ENCODE measurements around the gene RBM4B.

RBM4B gene

DNA sequence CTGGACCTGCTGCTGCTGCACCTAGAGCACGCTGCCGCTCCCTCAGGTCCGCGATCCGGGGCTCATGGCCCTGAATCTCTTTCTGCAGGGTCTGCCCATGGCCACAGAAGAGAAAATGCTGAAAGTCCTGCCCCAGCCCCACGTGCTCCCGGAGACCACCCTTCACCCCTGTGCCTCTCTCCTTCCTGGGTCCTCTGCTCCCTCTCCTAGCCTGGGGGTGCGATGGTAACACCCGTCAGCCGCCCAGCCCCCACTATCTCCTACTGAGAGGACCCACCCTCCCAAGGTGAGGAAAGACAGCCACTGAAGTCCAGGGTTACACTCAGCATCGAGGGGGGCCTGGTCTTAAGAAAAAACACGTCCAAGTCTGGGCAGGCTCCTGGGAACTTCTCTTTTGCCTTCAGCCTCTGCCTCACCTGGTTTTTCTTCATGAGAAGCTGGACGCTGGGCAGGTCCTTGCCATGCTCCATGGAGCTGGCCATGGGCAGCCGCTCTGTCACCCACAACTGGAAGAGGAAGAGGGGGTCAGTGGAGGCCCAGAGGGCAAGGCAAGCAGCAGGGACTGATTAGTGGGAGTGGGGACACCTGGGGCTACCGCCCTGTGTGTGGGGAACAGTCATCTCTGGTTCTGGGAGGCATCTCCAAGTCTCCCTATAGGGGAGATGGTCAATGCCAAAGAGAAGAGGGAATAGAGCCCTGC, 15.8 kb upstream of the RBM4B start:
- H3K36me3 ChIP-seq (ENCODE audit: insufficient read depth, low read length) = peaks cover 81% of the 10 kb centered on the region
- H3K27ac ChIP-seq (ENCODE audit: low read depth, low read length) = no peak overlapping the region
- WGBS = 96% methylated on average over 15 of the region's 15 CpGs
- H3K4me3 ChIP-seq (ENCODE audit: low read length) = no peak overlapping the region
- H3K9me3 ChIP-seq (ENCODE audit: insufficient read depth, low read depth, low read length) = no peaks in the 10 kb centered on the region
- H3K9ac ChIP-seq (ENCODE audit: low read depth, low read length) = no peak overlapping the region
- no peaks in the 10 kb centered on the region for H3K27me3 ChIP-seq (ENCODE audit: insufficient read depth, low read length)
- H3K4me1 ChIP-seq (ENCODE audit: insufficient read depth, low read length) = no peaks in the 10 kb centered on the region

DNA sequence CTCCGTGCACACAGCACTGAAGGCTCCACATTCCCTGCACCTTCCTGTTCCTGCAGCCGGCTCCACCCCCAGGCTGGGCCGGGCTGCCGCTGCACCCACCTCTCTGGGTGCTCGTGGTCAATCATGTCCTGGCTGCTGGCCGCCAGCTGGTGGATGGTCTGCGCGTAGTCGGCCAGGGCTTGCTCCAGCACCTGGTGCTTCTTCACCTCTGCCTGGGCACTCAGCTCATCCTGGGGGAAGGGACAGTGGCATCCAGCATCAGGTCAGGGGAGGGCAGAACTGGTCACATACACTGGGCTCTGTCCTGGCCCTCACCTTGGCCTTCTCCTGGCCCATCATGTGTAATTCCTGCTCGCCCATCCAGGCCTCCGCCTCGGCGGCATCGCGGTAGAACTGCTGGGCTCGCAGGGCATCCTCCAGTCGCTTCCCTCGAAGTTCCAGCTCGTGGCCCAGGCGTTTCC, 15.2 kb upstream of the RBM4B start:
- Histone ChIP-seq H3K27me3 (ENCODE audit: insufficient read depth, low read length) (no peaks in the 10 kb centered on the region), H3K27ac (ENCODE audit: low read depth, low read length) (no peak overlapping the region), H3K36me3 (ENCODE audit: insufficient read depth, low read length) (peaks cover 81% of the 10 kb centered on the region), H3K4me1 (ENCODE audit: insufficient read depth, low read length) (no peaks in the 10 kb centered on the region), H3K9me3 (ENCODE audit: insufficient read depth, low read depth, low read length) (no peaks in the 10 kb centered on the region), H3K9ac (ENCODE audit: low read depth, low read length) (no peak overlapping the region), H3K4me3 (ENCODE audit: low read length) (no peak overlapping the region)
- WGBS = 97% methylated on average over 20 of the region's 20 CpGs

DNA sequence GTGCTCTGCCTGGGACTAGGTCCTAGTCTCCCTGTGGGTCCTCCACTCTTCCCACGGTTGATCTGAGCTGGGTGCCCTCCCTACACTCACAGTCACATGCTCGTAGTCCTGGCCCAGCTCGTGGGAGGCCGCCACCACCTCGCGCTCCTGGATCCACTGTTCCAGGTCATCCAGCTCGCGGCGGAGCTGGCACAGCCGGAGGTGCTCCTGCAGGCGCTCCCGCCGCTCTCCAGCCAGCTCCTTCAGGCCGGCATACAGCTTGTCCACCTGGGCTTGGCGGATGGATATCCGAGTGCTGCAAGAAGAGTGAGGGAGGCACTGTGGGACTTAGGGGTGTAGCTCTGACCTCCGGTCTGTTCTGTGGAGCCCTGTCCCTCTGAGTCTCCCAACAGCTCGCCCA, 14.8 kb upstream of the RBM4B start:
- WGBS = 96% methylated on average over 18 of the region's 18 CpGs
- Histone ChIP-seq H3K9ac (ENCODE audit: low read depth, low read length) (no peak overlapping the region), H3K27ac (ENCODE audit: low read depth, low read length) (no peak overlapping the region), H3K4me1 (ENCODE audit: insufficient read depth, low read length) (no peaks in the 10 kb centered on the region), H3K9me3 (ENCODE audit: insufficient read depth, low read depth, low read length) (no peaks in the 10 kb centered on the region), H3K4me3 (ENCODE audit: low read length) (no peak overlapping the region), H3K36me3 (ENCODE audit: insufficient read depth, low read length) (peaks cover 80% of the 10 kb centered on the region), H3K27me3 (ENCODE audit: insufficient read depth, low read length) (no peaks in the 10 kb centered on the region)

DNA sequence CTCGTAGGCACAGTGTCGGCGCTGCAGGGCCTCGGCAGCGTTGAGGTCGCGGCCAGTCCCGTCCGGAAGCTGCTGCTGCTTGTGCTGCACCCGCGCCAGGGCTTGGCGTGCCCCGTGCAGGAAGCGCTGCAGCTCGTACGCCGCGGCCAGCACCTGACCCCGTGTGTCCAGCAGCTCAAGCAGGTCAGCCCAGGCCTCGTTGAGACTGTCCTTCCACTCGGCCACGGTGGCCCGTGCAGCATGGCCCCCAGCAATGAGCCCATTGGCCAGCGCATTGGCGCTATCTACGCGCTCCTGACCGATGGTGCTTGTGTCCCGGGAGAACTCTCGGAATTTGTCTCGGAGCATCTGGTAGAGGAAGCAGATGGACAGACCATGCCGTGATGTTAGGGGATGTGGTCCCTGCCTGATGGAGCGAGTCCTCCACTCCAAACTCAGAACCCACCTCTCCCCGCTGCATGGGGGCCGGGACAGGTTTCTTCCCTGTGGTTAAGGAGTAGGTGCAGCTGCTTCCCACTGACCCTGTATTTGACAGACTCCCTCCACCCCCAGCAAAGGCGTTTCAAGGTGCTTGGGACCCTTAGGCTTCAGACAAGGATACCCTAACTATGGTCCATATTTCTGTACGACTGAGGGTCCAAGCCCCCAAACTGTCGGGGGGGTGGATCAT, 13.8 kb upstream of the RBM4B start:
- Histone ChIP-seq H3K27ac (ENCODE audit: low read depth, low read length) (no peak overlapping the region), H3K9me3 (ENCODE audit: insufficient read depth, low read depth, low read length) (no peaks in the 10 kb centered on the region), H3K9ac (ENCODE audit: low read depth, low read length) (no peak overlapping the region), H3K4me1 (ENCODE audit: insufficient read depth, low read length) (no peaks in the 10 kb centered on the region), H3K36me3 (ENCODE audit: insufficient read depth, low read length) (peaks cover 81% of the 10 kb centered on the region), H3K27me3 (ENCODE audit: insufficient read depth, low read length) (no peaks in the 10 kb centered on the region), H3K4me3 (ENCODE audit: low read length) (no peak overlapping the region)
- 94% methylated on average over 37 of the region's 38 CpGs for WGBS

DNA sequence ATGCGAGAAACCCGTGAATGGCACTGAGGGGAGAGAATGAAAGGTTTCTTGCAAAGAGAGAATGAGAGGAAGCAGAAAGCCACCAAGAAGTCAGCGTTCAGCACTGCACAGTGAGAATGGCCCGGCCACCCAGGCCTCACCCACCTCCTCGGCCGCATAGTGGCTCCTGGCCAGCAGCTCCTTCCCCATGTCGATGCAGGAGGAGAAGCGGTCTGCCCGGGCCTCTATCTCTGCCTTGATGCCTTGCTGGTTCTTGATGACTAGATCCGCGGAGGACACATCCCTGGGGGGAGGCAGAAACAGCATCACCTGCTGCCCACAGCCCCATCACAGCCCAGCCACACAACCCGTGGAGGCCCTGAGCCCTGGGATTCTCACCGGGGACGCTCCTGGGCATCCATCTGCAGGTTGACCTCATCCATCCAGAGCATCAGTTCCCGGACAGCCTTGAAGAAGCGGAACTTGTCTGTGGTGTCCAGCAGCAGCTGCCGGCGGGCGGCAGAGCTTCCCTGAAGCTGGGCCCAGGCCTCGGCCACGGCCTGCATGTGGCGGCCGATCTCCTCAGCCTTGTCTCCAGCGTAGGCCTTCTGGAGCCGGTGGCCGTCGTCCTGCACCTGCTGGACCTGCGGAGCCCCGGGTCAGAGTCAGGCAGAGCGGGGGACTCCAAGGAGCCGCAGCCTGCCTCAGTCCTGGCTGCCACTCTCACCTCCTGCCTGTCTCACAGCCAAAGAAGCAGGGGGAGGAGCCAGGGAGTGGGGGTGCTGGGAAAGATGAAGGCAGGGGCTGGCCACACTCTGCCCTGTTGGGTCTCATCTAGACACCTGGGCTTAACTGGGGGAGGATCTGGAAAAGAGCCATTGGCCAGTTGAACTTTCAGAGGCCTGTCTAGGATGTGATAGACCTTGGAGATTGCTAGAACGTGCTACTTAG, 12.2 kb upstream of the RBM4B start:
- 94% methylated on average over 32 of the region's 32 CpGs for WGBS

DNA sequence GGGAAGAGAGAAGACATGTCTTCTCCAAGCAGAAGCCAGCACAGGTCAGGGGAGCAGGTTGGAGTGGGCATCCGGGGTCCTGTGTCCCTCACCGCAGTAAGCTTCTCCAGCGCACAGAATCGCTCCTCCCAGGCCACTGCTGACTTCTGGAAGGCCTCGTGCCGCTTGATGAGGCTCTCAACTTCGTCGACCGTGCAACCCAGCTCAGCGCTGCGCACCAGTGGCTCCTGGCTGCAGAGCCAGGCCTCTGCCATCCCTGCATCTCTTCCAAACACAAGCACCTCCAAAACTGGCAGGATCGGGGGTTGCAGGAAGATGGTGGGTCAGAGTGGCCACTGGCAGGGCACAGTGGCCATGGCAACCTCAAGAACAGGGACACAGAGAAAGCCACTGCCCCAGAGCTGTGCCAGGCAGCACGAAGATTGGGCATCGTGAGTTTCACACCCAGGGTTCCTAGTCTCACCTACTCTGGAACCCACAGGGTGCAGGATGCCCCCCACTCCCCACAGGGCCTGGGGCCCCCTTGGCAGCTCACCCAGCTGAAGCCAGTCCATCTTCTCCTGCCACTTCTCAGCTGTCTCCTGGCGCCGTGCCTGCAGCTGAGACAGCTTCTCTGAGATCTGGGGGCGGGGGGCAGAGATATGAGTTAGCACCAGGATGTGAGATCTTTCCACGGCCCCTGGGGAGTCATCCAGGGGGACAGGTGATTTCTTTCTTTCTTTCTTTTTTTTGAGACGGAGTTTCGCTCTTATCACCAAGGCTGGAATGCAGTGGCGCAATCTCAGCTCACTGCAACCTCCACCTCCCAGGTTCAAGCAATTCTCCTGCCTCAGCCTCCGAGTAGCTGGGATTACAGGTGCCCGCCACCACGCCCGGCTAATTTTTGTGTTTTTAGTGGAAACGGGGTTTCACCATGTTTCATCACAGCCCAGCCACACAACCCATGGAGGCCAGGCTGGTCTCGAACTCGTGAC, 11.2 kb upstream of the RBM4B start:
- no peaks in the 10 kb centered on the region for H3K9me3 ChIP-seq (ENCODE audit: insufficient read depth, low read depth, low read length)
- peaks cover 82% of the 10 kb centered on the region for H3K36me3 ChIP-seq (ENCODE audit: insufficient read depth, low read length)
- no peak overlapping the region for H3K27ac ChIP-seq (ENCODE audit: low read depth, low read length)
- 93% methylated on average over 28 of the region's 28 CpGs for WGBS
- no peaks in the 10 kb centered on the region for H3K4me1 ChIP-seq (ENCODE audit: insufficient read depth, low read length)
- H3K4me3 ChIP-seq (ENCODE audit: low read length) = no peak overlapping the region
- no peak overlapping the region for H3K9ac ChIP-seq (ENCODE audit: low read depth, low read length)
- H3K27me3 ChIP-seq (ENCODE audit: insufficient read depth, low read length) = no peaks in the 10 kb centered on the region

More for the DNA sequence above, 12.2 kb upstream of the RBM4B start:
- no peaks in the 10 kb centered on the region for H3K27me3 ChIP-seq (ENCODE audit: insufficient read depth, low read length)
- H3K27ac ChIP-seq (ENCODE audit: low read depth, low read length) = no peak overlapping the region
- no peaks in the 10 kb centered on the region for H3K4me1 ChIP-seq (ENCODE audit: insufficient read depth, low read length)
- H3K9me3 ChIP-seq (ENCODE audit: insufficient read depth, low read depth, low read length) = no peaks in the 10 kb centered on the region
- H3K9ac ChIP-seq (ENCODE audit: low read depth, low read length) = no peak overlapping the region
- peaks cover 81% of the 10 kb centered on the region for H3K36me3 ChIP-seq (ENCODE audit: insufficient read depth, low read length)
- no peak overlapping the region for H3K4me3 ChIP-seq (ENCODE audit: low read length)

DNA sequence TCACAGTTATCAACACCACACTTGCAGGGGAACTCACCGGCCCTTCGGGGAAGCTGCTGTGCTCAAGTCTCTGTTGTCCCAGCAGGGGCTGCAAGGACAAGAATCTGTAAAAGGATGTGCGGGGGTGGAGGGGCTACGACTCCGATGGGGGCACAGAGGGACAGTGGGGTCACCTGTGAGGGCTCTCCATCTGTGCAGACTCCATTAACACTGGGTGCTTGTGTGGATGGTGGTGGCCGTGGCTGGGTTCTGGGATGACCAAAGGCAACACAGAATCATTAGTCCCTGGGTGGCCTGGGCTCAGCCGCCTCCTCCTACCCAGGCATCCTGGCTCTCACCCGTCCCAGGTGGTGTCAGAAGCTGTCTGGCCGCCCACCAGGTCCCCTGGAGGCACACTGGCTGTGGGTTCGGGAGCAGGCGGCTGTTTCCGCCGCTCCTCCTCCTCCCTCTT, 10.2 kb upstream of the RBM4B start:
- Histone ChIP-seq H3K9me3 (ENCODE audit: insufficient read depth, low read depth, low read length) (no peaks in the 10 kb centered on the region), H3K36me3 (ENCODE audit: insufficient read depth, low read length) (peaks cover 76% of the 10 kb centered on the region), H3K27ac (ENCODE audit: low read depth, low read length) (no peak overlapping the region), H3K27me3 (ENCODE audit: insufficient read depth, low read length) (no peaks in the 10 kb centered on the region), H3K4me3 (ENCODE audit: low read length) (no peak overlapping the region), H3K9ac (ENCODE audit: low read depth, low read length) (no peak overlapping the region), H3K4me1 (ENCODE audit: insufficient read depth, low read length) (no peaks in the 10 kb centered on the region)
- 93% methylated on average over 13 of the region's 13 CpGs for WGBS

DNA sequence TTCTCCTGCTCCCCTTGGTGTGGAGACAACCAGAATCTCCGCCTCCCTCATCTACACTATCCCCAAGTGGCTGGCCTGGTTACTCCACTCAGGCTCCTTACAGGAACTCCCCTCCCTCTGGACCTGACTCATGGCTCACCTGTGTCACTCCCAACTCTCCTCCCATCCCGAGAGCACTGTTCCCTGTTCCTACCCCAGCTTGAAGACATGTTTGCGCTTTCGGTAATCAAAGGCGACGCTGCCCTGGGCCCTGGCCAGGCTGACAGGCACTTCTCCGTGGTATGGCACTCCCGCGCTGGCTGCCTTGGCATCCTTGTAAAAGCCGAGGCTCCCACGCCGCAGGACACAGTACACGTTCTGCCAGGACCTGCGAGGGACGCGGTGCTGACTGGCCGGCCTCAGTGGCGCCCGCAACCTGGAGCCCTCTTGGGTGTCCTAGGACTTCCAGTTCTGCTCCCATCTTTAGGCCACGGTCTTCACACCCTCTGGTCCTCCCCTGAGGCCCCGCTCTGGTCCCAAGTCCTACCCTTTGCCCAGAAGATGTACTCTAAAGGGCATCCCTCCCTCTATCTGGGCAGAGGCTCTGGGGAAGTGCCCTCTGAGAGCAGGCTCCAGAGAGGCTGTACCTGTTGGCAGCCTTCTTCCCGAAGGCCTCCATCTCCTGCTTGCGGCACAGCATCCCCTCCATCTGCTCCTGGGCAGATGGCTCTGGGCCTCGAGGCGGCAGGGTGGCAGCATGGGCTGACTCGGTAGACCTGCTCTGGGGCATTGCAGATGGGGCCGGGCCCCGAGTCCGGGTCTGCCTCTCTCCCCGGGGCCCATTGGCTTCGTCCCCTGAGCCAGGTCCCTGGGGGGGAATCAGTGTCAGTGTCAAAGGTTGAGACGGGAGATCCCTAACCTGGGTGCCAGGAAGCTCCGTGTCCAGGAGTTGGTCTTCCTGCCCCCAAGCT, 9.4 kb upstream of the RBM4B start:
- Histone ChIP-seq H3K27ac (ENCODE audit: low read depth, low read length) (no peak overlapping the region), H3K9me3 (ENCODE audit: insufficient read depth, low read depth, low read length) (no peaks in the 10 kb centered on the region), H3K36me3 (ENCODE audit: insufficient read depth, low read length) (peaks cover 68% of the 10 kb centered on the region), H3K27me3 (ENCODE audit: insufficient read depth, low read length) (no peaks in the 10 kb centered on the region), H3K4me3 (ENCODE audit: low read length) (no peak overlapping the region), H3K4me1 (ENCODE audit: insufficient read depth, low read length) (no peaks in the 10 kb centered on the region), H3K9ac (ENCODE audit: low read depth, low read length) (no peak overlapping the region)
- WGBS = 96% methylated on average over 33 of the region's 33 CpGs

DNA sequence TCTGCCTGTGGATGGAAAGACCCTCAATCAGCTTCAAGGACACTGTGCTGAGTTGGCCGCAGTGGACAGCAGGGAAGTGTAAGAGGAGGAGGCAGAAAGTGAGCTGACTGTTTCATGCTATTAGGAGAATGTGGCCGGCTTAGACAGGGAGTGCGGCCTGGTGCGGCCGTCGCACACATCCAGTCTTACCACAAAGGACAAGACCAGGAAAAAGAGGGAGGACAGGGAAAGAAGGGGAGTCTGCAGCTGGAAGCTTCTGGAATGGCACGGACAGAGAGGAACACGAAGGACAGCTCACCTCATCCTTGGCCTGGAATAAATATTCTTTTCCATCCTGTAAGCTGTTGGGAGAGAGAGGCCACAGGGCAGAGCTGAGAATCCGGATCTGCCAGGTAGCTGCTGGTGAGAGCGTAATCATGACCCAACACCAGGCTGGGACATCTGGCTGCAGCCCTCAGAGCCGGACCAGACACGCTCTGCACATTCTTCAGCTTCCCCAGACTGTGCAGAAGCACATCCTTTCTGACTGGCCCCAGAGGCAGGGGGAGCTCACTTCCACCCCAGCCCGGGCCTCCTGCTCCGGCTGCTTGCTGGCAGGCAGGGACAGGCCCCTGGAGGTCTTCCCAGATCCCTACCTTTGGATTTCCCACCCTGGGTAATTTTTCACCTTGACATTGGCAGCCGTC, 8.6 kb upstream of the RBM4B start:
- peaks cover 60% of the 10 kb centered on the region for H3K36me3 ChIP-seq (ENCODE audit: insufficient read depth, low read length)
- no peak overlapping the region for H3K4me3 ChIP-seq (ENCODE audit: low read length)
- WGBS = 95% methylated on average over 15 of the region's 15 CpGs

More for the DNA sequence above, 8.6 kb upstream of the RBM4B start:
- Histone ChIP-seq H3K27me3 (ENCODE audit: insufficient read depth, low read length) (no peaks in the 10 kb centered on the region), H3K4me1 (ENCODE audit: insufficient read depth, low read length) (no peaks in the 10 kb centered on the region), H3K9ac (ENCODE audit: low read depth, low read length) (no peak overlapping the region), H3K27ac (ENCODE audit: low read depth, low read length) (no peak overlapping the region), H3K9me3 (ENCODE audit: insufficient read depth, low read depth, low read length) (no peaks in the 10 kb centered on the region)
